GM19238 (cell line): ENCODE results near the gene MAPKAP1.

Experiments
- DNase-seq: peaks from one replicate; pipeline ENCODE4 v3.0.0; 2011; ENCODE audit warnings: low spot score; ENCODE audit not compliant: insufficient read length

Gene MAPKAP1

DNA sequence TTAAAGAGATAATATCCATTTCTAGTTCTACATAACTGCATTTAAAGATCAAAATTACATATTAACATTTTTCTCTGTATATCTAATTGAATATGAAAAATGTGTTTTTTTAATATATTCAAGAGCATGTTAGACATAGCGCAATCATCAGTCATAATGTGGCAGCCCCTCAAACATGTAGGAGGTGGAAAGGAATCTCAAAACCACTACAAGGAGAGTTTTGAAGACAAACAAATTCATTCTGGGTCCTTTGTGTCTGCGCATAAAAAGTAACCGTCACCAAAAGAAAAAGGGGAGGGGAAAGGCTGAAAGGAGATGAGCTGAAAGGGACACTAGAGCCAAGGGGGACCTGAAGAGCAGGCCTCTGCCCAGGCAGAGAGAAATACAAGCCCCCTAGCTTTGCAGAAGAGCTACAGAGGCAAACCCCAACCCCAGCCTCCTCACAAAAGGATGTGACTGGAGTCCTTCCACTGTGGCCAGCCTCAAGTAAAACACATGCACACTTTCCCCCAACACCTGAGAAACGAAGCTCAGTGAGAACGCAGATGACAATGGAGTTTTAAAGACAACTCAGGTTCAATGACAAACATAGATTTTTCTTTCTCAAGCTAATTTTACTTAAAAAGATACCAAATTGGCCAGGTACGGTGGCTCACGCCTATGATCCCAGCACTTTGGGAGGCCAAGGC lies 62.0 kb downstream of the MAPKAP1 start:
- DNase-seq: no peak

DNA sequence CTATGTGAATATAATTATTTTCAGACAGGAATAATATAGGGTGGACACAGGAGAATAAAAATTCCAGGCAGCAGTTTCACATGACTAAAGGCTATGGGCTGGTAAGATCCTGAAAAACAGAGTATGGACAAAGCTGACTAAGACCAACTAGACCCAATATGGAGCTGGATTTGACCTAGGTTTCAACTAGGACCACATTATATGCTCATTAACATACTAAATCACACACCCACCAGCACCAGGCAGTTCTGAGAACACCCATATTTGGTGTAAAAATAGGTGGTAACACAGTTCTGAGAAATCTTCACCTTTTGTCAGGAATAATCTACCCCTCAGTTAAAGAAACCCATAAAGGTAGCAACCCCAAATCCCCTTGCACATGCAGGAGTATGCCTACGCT lies 64.7 kb downstream of the MAPKAP1 start:
- no peak for DNase-seq

DNA sequence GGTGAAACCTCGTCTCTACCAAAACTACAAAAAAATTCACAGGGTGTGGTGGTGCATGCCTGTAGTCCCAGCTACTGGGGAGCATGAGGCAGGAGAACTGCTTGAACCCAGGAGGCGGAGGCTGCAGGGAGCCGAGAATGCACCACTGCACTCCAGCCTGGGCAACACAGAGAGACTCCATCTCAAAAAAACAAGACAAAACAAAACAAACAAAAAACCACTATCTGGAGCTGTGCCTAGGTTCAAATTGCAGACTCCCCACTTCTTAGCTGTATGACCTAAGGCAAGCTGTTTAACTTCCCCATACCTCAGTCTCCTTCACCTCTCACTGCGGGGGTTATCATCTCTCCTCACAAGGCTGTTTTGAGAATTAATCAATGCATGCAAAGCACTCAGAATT lies 68.0 kb downstream of the MAPKAP1 start:
- no peak for DNase-seq

DNA sequence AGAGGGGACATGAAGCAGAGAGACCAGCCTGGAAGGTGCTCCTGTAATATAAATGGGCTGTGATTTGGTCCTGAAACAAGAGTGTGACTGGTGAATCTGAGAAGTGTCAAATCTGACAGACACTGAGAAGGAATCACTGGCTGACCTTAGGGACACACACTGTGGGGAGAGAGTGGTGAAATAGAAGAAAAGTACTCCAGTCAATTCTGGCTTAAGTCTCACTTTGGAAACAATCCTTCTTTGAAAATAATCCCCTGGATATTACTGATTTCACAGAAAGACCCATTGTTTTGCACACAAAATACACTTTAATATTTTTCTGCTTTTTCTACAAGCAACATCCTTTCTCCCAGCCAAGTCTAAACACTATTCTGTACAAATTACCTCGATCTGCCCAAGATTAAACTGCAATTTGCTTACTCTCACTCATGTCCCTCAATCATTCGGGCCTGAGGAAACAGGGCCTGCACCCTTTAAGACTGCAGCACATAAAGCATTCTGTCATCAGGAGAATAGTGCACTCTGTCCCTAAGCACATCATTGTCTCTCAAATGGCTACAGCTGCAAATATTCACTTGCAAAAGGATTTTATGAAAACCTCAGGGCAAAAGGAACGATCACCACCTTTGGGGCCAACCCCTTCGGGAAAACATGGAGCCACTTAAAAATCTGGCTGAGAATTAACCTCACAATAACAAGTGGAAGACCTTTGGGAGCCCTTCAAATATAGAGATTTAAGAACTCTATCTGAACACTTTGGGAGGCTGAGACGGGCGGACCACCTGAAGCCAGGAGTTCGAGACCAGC lies 68.6 kb downstream of the MAPKAP1 start:
- no peak for DNase-seq

DNA sequence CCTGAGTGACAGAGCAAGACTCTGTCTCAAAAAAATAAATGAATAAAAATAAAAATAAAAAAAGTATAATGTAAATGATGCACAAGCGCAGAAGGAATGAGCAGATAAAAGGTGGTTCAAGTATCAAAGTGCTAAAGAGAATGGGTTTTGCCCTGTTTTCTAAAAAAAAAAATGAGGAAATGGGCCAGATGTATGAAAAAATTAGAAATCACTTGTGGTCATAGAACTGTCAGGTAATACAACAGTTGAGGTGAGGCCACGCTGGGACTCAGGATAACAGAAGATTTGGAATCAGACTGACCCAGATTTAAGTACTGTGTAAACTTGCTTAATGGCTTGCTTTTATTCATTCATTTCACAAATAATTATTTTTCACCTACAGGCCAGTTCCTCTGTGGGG lies 69.8 kb downstream of the MAPKAP1 start:
- DNase-seq: no peak

DNA sequence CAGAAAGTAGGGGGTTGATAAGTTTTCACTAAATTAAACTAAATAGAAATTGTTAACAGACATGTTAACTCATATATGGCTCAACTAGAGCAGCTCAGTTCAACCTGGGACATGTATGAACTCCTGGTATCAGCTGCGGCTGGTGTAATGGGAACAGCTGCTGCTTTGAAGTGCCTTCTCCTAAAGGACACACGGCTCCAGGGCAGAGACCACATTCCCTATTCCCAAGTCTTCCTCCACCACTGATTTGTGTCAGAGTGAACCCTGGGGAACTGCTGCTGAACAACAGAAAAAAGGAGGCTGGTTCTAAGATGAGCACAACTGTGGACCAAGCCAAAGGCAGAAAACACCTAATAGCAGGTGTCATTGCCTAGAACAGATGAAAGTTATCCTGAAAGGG lies 71.1 kb downstream of the MAPKAP1 start:
- no peak for DNase-seq

DNA sequence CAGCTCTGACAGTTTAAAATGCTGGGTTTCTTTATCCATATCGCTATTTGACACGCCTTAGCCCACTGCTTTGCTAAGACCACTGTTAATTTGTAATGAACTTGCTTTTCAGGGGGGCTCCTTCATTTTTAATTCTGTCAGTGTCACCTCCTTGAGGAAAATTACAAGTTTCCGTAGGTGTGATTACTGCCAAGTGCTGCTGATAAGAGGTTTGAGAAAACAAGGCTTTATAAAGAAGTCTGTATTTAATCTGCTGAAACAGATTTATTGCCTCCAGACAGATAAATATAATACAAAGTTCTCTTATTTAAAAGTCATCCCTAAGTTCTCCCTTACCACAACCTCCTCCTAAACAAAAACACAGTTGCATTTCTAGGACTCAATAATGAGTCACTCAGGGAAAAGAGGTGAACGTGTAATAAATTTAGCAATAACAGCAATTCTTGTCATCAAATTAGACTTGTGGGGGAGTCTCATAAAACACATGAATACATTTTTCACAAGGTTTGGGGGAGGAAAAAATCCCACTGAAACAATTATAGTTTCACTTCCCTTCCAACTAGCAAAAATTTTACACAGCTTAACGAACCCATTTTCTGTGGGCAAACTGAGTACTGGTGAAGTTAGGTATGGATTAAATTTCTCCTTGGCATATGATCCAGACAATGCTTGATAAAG lies 72.8 kb downstream of the MAPKAP1 start:
- DNase-seq: no peak

DNA sequence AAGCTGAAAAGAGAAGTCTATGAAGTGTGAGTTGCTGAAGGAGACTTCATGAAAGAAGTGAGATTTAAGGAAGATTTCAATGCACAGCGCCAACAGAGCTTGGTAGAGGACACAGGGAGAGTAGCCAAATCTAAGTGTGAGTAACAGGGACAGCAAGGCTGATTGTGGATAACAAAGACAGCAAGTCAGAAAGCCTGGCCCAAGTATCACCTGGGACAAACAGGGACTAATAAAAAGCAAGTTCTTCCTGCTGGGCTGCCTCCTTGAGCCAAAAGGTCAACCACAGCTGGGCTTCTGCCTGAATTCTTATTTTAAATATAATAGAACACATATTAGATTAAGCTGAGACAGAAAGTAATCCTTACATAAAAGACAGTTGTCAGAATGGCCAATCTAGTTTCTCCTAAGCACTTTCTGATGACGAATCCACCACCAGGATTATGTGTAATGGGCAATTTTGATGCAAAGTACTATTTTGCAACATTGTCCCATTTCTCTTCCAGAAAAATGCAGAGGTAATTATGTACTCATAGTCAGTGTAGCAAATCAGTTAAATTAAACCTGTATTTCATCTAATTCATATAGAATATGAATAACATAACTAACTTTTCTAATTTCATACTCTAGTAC lies 73.8 kb downstream of the MAPKAP1 start:
- no peak for DNase-seq

DNA sequence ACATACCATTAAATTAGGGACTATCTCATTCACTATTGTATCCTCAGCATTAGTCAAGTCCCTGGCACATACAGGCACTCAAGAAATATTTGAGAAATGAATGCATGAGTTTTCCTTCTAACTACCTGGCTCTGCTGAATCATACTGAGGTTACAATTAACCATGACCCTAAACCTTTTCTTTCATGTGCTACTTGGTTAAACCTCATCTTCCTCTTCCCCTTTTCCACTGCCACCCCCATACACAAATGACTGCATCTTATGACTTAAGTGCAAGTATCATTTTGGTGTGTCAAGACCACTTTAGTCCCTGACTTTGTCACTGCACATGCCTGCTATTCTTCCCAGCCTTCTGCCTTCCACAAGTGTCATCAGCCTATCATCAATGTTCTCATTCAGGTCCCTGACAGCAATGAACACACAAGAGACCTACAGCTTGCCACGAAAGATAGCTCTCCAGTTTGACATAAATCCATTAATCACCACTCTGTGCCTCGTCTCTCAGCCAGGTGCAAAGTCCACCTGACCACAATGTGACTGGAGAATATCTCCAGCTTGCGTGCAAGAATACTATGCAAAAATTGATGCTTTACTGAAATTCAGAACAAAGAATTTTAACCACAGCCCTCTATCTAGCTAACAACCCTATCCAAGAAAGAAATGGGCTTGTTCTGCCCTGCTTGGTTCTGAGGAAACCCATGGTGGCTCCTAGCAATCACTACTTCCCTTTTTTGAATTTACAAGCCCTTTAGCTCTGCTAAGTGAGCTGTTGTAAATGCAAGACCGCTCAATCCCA lies 74.5 kb downstream of the MAPKAP1 start:
- DNase-seq: peak; percentile 19

DNA sequence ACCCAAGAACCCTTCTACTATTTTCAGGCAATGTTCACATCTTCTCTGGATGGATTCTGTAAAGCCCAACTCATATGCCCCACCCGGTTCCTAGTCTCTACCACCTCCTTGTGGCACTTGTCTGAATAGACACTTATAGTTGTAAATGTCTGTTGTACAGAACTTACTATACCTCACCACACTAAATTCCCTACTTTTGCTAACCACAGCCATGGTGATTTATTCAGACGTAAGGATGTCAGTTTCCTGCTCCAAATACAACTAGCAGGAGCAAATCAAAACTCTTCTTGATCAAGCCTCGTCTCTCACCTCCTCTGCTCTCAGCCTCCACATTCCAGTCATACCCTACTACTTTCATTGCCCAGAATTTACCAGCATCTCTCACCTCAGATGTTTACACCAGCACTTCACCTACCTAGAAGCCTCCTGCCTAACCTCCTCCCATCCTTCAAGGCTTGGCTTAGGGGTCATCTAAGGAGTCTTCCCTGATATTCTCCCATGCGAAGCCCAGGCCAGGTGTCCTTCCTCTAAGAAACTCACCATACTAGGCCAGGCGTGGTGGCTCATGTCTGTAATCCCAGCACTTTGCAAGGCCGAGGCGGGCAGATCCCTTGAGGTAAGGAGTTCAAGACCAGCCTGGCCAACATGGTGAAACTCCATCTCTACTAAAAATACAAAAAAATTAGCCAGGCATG lies 75.5 kb downstream of the MAPKAP1 start:
- peak; percentile 24 for DNase-seq

DNA sequence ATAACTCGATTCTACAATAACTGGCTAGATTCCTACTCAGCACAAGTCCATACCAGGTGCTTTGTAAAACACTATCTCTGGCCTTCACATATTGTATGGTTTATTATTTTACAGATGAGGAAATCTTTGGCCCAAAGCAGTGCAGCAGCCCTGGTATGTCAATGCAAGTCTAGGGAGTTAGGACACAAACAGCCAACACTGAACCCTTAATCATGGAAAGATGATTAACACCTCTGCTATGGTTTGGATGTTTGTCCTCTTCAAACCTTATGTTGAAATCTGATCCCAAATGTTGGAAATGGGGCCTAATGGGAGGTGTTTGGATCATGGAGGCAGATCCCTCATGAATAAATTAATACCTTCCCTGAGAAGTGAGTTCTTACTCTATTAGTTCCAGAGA lies 76.6 kb downstream of the MAPKAP1 start:
- DNase-seq: no peak

DNA sequence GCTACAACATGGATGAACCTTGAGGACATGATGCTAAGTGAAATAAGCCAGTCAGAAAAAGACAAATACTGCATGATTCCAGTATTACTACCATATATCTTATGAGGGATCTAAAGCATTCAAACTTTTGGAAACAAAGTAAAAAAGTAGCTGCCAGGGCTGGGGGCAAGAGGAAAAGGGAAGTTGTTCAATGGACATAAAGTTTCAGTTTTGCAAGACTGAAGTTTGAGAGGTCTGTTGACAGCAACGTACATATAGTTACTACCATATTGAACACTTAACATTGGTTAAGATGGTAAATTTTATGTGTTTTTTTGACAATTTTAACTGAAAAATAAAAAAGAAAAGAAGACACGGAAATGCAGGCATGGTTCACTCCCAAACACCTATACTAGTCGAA lies 77.6 kb downstream of the MAPKAP1 start:
- no peak for DNase-seq

DNA sequence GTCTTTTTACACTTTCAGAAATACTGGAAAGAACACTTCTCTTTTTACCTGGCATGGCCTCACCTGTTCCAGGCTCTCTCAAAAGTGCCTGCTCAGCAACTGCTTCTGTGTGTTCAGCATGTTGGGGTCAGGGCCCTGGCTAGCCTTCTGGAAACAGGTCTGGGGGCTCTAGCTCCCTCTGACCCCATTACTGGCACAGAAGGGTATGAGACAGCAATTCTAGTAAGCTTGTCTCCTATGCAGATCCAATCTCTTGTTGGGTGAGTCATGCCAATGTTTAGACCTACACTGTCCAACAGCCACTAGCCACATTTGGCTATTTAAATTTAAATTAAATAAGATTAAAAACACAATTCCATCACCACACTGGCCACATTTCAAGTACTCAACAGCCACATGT lies 80.8 kb downstream of the MAPKAP1 start:
- DNase-seq: no peak

DNA sequence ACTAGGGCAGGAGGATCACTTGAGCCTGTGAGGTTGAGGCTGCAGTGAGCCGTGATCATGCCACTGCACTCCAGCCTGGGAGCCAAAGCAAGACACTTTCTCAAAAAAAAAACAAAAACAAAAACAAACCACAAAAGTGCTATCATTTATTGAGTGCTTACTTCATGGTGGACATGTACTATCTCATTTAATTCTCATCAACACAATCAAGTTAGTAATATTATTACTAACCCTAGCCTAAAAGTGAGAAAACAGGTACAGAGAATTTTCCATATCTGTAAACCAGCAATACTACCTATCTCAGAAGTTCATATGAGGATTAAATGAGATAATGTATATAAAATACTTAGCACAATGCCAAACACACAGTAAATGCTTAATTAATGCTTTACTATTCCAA lies 85.8 kb downstream of the MAPKAP1 start:
- DNase-seq: no peak

DNA sequence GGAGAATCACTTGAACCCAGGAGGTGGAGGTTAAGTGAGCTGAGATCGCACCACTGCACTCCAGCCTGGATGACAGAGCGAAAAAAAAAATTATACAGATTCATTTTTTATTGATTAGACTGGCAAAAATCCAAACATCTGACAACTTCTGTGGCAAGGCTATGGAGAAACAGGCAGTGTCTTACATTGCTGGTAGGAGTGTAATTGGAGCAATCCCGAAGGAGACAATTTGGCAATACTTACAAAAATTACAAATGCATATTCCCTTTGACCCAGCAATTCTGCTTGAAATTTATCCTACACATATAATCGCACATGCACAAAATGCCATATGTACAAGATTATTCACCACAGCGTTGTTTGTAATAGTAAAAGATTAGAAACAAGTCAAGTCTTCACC lies 86.8 kb downstream of the MAPKAP1 start:
- no peak for DNase-seq

DNA sequence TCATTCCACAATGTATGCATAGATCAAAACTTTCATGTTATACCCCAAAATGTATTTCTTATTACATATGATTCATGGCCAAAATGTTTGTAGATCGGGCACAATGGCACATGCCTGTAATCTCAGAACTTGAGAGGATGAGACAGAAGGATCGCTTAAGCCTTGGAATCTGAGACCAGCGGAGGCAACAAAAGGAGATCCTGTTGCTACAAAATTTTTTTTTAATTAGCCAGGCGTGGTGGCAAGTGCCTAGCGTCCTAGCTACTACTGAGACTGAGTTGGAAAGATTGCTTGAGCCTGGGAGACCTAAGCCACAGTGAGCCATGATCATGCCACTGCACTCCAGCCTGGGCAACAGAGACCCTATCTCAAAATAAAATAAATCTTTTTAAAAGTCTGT lies 89.9 kb downstream of the MAPKAP1 start:
- DNase-seq: no peak

DNA sequence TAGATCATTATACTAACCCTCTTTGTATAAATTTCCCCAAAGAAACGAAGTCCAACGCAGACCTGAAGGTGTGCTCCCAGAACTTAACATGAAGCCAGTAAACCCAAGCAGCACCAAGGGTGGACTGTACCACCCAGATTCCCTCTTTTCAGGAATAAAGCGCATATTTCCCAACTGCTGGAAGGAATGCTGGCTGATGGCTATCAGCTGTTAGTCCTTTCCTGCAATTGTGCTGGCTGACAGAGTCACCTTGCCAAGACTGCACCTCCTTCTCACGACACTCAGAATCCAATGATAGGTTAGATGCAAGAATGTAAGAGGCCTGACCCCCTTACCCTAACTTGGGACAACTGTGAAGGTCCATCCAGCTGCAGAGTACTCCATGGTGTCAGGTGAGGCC lies 93.9 kb downstream of the MAPKAP1 start:
- no peak for DNase-seq

DNA sequence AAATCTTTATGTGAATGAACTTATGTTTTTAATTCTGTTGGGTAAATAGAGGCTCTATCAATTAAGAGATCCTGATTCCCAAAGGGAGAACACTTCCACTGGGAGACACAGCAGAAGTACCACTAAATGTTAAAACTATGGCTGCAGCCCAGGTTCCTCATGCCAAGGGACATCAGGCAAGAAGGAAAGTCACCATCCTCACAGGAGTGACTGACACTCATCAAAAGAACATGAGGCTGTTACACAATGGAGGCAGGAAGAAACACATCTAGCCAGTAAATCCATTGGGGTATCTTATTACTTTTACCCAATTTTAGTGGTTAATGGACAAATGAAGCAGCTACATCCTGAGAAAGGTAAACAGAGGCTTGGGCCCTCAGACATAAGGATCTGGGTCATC lies 94.4 kb downstream of the MAPKAP1 start:
- DNase-seq: no peak

DNA sequence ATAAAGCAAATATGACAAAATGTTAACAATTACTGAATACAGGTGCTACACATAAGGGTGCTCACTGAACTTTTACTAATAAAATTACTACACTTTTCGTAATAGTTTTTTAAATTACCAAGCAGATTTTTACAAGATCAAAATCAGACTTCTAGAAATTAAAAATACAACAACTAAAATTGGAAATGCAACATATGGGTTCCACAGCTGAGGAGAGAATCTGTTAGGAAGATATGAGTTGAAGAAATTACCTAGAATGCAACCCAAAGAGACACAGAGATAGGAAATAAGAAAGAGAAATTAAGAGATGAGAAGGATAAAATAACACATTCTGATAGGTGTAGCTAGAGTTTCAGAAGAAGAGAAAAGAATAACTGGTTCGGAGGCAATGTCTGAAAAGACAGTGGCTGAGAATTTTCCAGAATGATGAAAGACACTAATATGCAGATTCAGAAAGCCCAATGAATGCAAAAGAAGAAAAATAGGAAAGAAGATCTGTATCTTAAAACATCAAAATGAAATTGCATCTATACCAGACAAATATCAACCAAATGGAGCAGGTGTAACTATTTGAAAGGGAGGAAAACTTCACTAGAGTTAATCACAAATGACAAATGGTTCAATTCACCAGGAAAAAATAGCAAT lies 95.8 kb downstream of the MAPKAP1 start:
- no peak for DNase-seq

DNA sequence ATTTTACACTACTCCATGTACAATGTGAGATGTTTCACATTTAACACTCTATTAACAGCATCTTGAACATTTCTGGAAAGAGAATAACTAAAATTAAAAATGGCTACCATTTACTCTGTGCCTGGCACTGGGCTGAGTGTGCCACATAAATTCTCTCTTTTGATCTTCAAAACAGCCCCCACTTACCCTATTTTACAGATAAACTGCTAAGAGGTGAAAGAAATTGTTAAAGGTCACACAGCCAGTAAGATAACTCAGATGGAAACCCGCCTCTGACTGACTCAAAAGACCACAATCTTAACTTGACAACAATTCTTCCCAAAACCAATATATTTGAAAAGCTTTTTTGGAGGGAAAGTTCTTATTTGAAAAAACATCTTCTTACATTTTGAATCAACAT lies 97.3 kb downstream of the MAPKAP1 start:
- DNase-seq: no peak
